Mesothelial cell of epicardium (in vitro differentiated cells): ENCODE data around the gene DOCK4. TPM values are rescaled to one million over a fixed set of nuclear protein-coding genes. Genes with fewer than 3 reads are reported as not detected.

ENCODE experiments used
- DNase-seq, 2 experiments: peaks; one replicate each; pipeline ENCODE4 v3.0.0; 2021; ENCODE audit warnings: low spot score in 2 of 2; ENCODE audit not compliant: unreplicated experiment in 2 of 2
- H3K27ac Mint-ChIP-seq: 2 replicates; pipeline ENCODE4 v1.8.0; 2021; ENCODE audit warnings: mixed read lengths
- H3K27me3 Mint-ChIP-seq: 2 replicates; pipeline ENCODE4 v1.8.0; 2021; ENCODE audit warnings: low read depth, mixed read lengths
- H3K36me3 Mint-ChIP-seq: 2 replicates; pipeline ENCODE4 v1.8.0; 2021; ENCODE audit warnings: mixed read lengths
- H3K4me1 Mint-ChIP-seq: 2 replicates; pipeline ENCODE4 v1.8.0; 2021; ENCODE audit warnings: mixed read lengths
- H3K4me3 Mint-ChIP-seq: 2 replicates; pipeline ENCODE4 v1.8.0; 2021; ENCODE audit warnings: mild to moderate bottlenecking, moderate library complexity, mixed read lengths
- H3K9me3 Mint-ChIP-seq: 2 replicates; pipeline ENCODE4 v1.8.0; 2021; ENCODE audit warnings: mixed read lengths
- CTCF ChIP-seq: fragments of 200-600 bp; sonication (generic); IDR thresholded peaks from one replicate; pipeline ENCODE4 v1.5.0; 2021; ENCODE audit warnings: antibody characterized with exemption; ENCODE audit not compliant: unreplicated experiment
- total RNA-seq: library from RNA; stranded (reverse); gene quantifications from 3 replicates; pipeline ENCODE4 v1.2.1, GENCODE V29; 2021

The DOCK4 gene
- total RNA-seq, 1 donor from 2014 or later: 27.7 TPM

GRCh38 chr7:112143136-112143535, 63.1 kb downstream of the DOCK4 start:
- H3K9me3 Mint-ChIP-seq: no peaks in the 10 kb centered on the region
- no peaks in the 10 kb centered on the region for H3K27me3 Mint-ChIP-seq
- H3K4me3 Mint-ChIP-seq: no peak overlapping the region
- H3K36me3 Mint-ChIP-seq: no peaks in the 10 kb centered on the region
- TF ChIP-seq CTCF: no peak
- DNase-seq: no peak
- peaks cover 32% of the 10 kb centered on the region for H3K4me1 Mint-ChIP-seq
- H3K27ac Mint-ChIP-seq: no peak overlapping the region

GRCh38 chr7:112140600-112140999, 65.6 kb downstream of the DOCK4 start:
- Mint-ChIP-seq H3K27me3 (no peaks in the 10 kb centered on the region), H3K27ac (no peak overlapping the region), H3K9me3 (no peaks in the 10 kb centered on the region), H3K4me1 (peaks cover 28% of the 10 kb centered on the region), H3K4me3 (no peak overlapping the region), H3K36me3 (no peaks in the 10 kb centered on the region)
- TF ChIP-seq CTCF: no peak
- DNase-seq: no peak

GRCh38 chr7:112138938-112139337, 67.3 kb downstream of the DOCK4 start:
- Mint-ChIP-seq H3K4me1 (peaks cover 28% of the 10 kb centered on the region), H3K9me3 (no peaks in the 10 kb centered on the region), H3K27ac (no peak overlapping the region)

GRCh38 chr7:112138325-112138852, 67.8 kb downstream of the DOCK4 start:
- no peaks in the 10 kb centered on the region for H3K36me3 Mint-ChIP-seq
- no peak for DNase-seq

More at GRCh38 chr7:112138938-112139337, 67.3 kb downstream of the DOCK4 start:
- no peak for DNase-seq
- Mint-ChIP-seq H3K4me3 (no peak overlapping the region), H3K27me3 (no peaks in the 10 kb centered on the region), H3K36me3 (no peaks in the 10 kb centered on the region)
- no peak for TF ChIP-seq CTCF

GRCh38 chr7:112137141-112138101, 68.8 kb downstream of the DOCK4 start:
- H3K4me3 Mint-ChIP-seq: no peak overlapping the region
- H3K9me3 Mint-ChIP-seq: no peaks in the 10 kb centered on the region
- DNase-seq: no peak
- no peak overlapping the region for H3K27ac Mint-ChIP-seq
- H3K36me3 Mint-ChIP-seq: no peaks in the 10 kb centered on the region
- TF ChIP-seq CTCF: no peak
- H3K4me1 Mint-ChIP-seq: peaks cover 21% of the 10 kb centered on the region
- no peaks in the 10 kb centered on the region for H3K27me3 Mint-ChIP-seq

More at GRCh38 chr7:112138325-112138852, 67.8 kb downstream of the DOCK4 start:
- no peak overlapping the region for H3K4me3 Mint-ChIP-seq
- peaks cover 24% of the 10 kb centered on the region for H3K4me1 Mint-ChIP-seq
- H3K27ac Mint-ChIP-seq: no peak overlapping the region
- no peaks in the 10 kb centered on the region for H3K9me3 Mint-ChIP-seq
- no peaks in the 10 kb centered on the region for H3K27me3 Mint-ChIP-seq
- TF ChIP-seq CTCF: no peak
